HG02623 (cell line): ENCODE results near the gene CDC14A.

ENCODE experiments used
- ATAC-seq: cut with Tn5 transposase; IDR thresholded peaks from one replicate; pipeline ENCODE4 v1.9.1; 2021; ENCODE audit warnings: moderate library complexity; ENCODE audit not compliant: unreplicated experiment

CDC14A gene

GRCh38 chr1:100478816-100479215 is 126.5 kb downstream of the CDC14A start:
- no peak for ATAC-seq

- ATAC-seq = no peak
These were observed 127.5 kb downstream of the CDC14A start for GRCh38 chr1:100479620-100480338.

- ATAC-seq = no peak
These were observed 129.0 kb downstream of the CDC14A start for GRCh38 chr1:100481303-100481702.

GRCh38 chr1:100482167-100482566 is 129.9 kb downstream of the CDC14A start:
- no peak for ATAC-seq

- ATAC-seq = no peak
These were observed 130.4 kb downstream of the CDC14A start for GRCh38 chr1:100482748-100483147.

- no peak for ATAC-seq
These were observed 130.9 kb downstream of the CDC14A start for GRCh38 chr1:100483230-100483629.

- no peak for ATAC-seq
These were observed 133.6 kb downstream of the CDC14A start for GRCh38 chr1:100485855-100486258.

- ATAC-seq = no peak
These were observed 142.2 kb downstream of the CDC14A start for GRCh38 chr1:100494393-100495084.

- ATAC-seq = no peak
These were observed 144.6 kb downstream of the CDC14A start for GRCh38 chr1:100496896-100497295.

GRCh38 chr1:100497796-100498195 is 145.5 kb downstream of the CDC14A start:
- no peak for ATAC-seq

GRCh38 chr1:100499194-100499811 is 147.0 kb downstream of the CDC14A start:
- ATAC-seq = no peak

- ATAC-seq = no peak
These were observed 149.9 kb downstream of the CDC14A start for GRCh38 chr1:100502052-100502792.

- no peak for ATAC-seq
These were observed 153.9 kb downstream of the CDC14A start for GRCh38 chr1:100506217-100506616.

- ATAC-seq = no peak
These were observed 158.1 kb downstream of the CDC14A start for GRCh38 chr1:100510451-100510850.

- no peak for ATAC-seq
These were observed 158.8 kb downstream of the CDC14A start for GRCh38 chr1:100511058-100511457.

GRCh38 chr1:100511773-100512172 is 159.5 kb downstream of the CDC14A start:
- no peak for ATAC-seq

GRCh38 chr1:100512803-100513352 is 160.6 kb downstream of the CDC14A start:
- ATAC-seq = no peak

GRCh38 chr1:100516857-100517256 is 164.6 kb downstream of the CDC14A start:
- ATAC-seq = no peak

GRCh38 chr1:100517515-100517914 is 165.2 kb downstream of the CDC14A start:
- no peak for ATAC-seq

GRCh38 chr1:100518023-100518422 is 165.7 kb downstream of the CDC14A start:
- ATAC-seq = no peak

GRCh38 chr1:100523038-100523652 is 170.8 kb downstream of the CDC14A start:
- peak; percentile 89 for ATAC-seq
